HL-60 (cell line): ENCODE measurements around the gene BSND.

ENCODE experiments used
- DNase-seq, 2 experiments: peaks; one replicate each; pipeline ENCODE4 v3.0.0-alpha.2; 2010 to 2020; ENCODE audit warnings: low read depth in 1 of 2, low spot score in 1 of 2
- H3K27ac ChIP-seq: fragments of 250-450 bp; sonication (Bioruptor Pico); replicated peaks from 2 replicates; pipeline ENCODE4 v1.5.1; 2020; ENCODE audit warnings: mild to moderate bottlenecking, moderate library complexity
- H3K27me3 ChIP-seq: fragments of 250-450 bp; sonication (Bioruptor Pico); 2 replicates; pipeline ENCODE4 v1.5.1; 2021; ENCODE audit warnings: mild to moderate bottlenecking, moderate library complexity; ENCODE audit not compliant: insufficient read depth, poor library complexity, severe bottlenecking
- H3K4me3 ChIP-seq: replicated peaks from 2 replicates; pipeline ENCODE4 v1.5.1; 2011; ENCODE audit warnings: mild to moderate bottlenecking, control low read depth, low read length; ENCODE audit not compliant: insufficient read depth
- GABPA ChIP-seq: IDR thresholded peaks from 2 replicates; pipeline ENCODE4 v1.6.1; 2012; ENCODE audit warnings: low read depth
- POLR2AphosphoS5 ChIP-seq: IDR thresholded peaks from 2 replicates; pipeline ENCODE4 v1.6.1; 2012; ENCODE audit warnings: low read depth
- SPI1 ChIP-seq: IDR thresholded peaks from 2 replicates; pipeline ENCODE4 v1.6.1; 2012; ENCODE audit warnings: low read depth, mild to moderate bottlenecking, borderline replicate concordance
- TF ChIP-seq, protein P1 (sequence below): IDR thresholded peaks from one replicate; pipeline ENCODE4 v1.5.1; 2011; ENCODE audit warnings: low read length, control low read depth, inconsistent platforms; ENCODE audit not compliant: insufficient read depth
- TF ChIP-seq, protein P2 (sequence below): IDR thresholded peaks from 2 replicates; pipeline ENCODE4 v1.6.1; 2012; ENCODE audit warnings: low read depth; ENCODE audit not compliant: insufficient replicate concordance

Gene BSND

DNA sequence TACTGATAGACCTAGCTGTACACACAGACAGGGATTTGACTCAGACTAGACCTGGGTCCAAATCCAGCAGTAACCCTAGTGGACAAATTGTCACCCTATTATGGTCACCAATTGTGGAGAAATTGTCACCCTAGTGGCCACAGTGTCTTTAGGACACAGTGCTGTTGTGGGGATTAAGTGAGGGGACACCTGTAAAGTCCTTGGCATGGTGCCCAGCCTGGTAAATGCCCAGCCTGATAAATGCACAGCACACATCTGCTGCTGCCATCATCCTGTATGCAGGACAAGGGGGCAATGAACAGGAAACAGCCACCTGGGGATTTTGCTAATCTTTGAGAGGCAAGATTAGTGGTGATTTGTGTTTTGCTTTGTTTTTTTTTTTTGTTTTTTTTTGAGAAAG, 16.0 kb upstream of the BSND start:
- TF ChIP-seq, protein P1, sequence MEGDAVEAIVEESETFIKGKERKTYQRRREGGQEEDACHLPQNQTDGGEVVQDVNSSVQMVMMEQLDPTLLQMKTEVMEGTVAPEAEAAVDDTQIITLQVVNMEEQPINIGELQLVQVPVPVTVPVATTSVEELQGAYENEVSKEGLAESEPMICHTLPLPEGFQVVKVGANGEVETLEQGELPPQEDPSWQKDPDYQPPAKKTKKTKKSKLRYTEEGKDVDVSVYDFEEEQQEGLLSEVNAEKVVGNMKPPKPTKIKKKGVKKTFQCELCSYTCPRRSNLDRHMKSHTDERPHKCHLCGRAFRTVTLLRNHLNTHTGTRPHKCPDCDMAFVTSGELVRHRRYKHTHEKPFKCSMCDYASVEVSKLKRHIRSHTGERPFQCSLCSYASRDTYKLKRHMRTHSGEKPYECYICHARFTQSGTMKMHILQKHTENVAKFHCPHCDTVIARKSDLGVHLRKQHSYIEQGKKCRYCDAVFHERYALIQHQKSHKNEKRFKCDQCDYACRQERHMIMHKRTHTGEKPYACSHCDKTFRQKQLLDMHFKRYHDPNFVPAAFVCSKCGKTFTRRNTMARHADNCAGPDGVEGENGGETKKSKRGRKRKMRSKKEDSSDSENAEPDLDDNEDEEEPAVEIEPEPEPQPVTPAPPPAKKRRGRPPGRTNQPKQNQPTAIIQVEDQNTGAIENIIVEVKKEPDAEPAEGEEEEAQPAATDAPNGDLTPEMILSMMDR = no peak
- no peak for TF ChIP-seq POLR2AphosphoS5
- TF ChIP-seq, protein P2, sequence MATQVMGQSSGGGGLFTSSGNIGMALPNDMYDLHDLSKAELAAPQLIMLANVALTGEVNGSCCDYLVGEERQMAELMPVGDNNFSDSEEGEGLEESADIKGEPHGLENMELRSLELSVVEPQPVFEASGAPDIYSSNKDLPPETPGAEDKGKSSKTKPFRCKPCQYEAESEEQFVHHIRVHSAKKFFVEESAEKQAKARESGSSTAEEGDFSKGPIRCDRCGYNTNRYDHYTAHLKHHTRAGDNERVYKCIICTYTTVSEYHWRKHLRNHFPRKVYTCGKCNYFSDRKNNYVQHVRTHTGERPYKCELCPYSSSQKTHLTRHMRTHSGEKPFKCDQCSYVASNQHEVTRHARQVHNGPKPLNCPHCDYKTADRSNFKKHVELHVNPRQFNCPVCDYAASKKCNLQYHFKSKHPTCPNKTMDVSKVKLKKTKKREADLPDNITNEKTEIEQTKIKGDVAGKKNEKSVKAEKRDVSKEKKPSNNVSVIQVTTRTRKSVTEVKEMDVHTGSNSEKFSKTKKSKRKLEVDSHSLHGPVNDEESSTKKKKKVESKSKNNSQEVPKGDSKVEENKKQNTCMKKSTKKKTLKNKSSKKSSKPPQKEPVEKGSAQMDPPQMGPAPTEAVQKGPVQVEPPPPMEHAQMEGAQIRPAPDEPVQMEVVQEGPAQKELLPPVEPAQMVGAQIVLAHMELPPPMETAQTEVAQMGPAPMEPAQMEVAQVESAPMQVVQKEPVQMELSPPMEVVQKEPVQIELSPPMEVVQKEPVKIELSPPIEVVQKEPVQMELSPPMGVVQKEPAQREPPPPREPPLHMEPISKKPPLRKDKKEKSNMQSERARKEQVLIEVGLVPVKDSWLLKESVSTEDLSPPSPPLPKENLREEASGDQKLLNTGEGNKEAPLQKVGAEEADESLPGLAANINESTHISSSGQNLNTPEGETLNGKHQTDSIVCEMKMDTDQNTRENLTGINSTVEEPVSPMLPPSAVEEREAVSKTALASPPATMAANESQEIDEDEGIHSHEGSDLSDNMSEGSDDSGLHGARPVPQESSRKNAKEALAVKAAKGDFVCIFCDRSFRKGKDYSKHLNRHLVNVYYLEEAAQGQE = no peak
- TF ChIP-seq GABPA = no peak
- no peak for TF ChIP-seq SPI1
- H3K4me3 ChIP-seq = no peak overlapping the region
- no peak for DNase-seq
- no peak overlapping the region for H3K27ac ChIP-seq
- H3K27me3 ChIP-seq = peaks cover 16% of the 10 kb centered on the region

DNA sequence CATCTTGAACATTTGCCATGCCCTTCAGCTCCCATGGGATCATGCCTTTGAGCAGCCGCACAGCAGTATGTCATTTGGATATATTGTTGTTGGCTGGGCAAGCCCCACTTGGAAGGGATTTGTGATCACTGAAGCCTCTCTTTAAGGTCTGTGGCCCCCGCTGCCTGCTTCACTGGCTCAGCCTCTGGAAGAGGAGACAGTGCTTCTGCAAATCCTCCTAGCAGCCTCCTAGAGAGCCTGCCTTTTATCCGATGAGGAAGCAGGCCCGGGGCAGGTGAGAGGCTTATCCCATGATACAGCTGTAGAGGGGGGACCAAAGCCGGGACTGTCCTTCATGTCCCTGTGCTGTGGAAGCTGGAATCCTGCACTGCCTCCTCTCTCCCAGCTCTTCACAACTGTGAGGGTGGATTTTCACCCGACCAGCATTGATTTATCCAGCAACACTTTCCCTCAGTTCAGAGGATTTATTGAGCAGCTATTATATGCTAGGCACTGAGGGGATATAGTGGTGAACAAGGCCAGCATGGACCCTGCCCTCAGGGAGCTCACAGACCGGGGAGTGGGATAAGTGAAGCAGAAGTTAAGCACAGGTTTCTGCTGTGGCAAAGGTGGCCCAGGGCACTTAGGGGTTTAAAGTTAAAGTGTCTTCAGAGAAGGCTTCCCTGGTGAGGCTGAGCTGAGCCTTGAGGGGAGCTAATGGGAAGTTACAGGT, 14.4 kb upstream of the BSND start:
- no peak overlapping the region for H3K27ac ChIP-seq
- TF ChIP-seq, protein P2 = no peak
- no peak for TF ChIP-seq POLR2AphosphoS5
- DNase-seq = no peak
- peaks cover 16% of the 10 kb centered on the region for H3K27me3 ChIP-seq
- no peak overlapping the region for H3K4me3 ChIP-seq

DNA sequence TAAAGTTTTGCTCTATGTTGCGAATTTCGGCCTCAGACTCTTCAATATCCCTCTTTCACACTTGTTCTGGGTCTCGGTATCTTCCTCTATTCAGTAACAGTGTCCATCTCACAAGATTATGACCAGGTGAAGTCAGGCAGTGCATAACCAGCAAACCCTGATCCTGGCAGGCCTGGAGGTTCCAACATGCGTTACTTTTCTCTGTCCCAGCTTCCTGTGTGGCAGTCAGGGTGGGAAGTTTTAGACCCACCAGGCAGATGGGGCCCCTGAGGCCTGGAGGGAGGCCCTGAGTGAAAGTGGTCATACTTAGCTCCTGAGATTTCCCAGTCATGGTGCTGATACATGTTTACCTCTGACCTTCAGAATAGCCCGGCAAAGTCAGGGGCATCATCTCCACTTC, 13.2 kb upstream of the BSND start:
- H3K4me3 ChIP-seq = no peak overlapping the region
- TF ChIP-seq POLR2AphosphoS5 = no peak
- TF ChIP-seq, protein P2 = no peak
- peaks cover 6% of the 10 kb centered on the region for H3K27me3 ChIP-seq
- no peak overlapping the region for H3K27ac ChIP-seq
- DNase-seq = no peak

DNA sequence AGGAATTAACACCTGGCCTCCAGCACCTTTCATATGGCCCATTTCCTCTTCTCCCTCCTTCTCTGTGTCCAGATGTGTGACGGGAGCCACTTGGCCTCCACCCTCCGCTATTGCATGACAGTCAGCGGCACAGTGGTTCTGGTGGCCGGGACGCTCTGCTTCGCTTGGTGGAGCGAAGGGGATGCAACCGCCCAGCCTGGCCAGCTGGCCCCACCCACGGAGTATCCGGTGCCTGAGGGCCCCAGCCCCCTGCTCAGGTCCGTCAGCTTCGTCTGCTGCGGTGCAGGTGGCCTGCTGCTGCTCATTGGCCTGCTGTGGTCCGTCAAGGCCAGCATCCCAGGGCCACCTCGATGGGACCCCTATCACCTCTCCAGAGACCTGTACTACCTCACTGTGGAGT, 12.7 kb upstream of the BSND start:
- TF ChIP-seq, protein P1 = no peak
- TF ChIP-seq SPI1 (no peak), GABPA (no peak), POLR2AphosphoS5 (no peak)
- TF ChIP-seq, protein P2 = no peak
- Histone ChIP-seq H3K27me3 (peaks cover 3% of the 10 kb centered on the region), H3K27ac (no peak overlapping the region), H3K4me3 (no peak overlapping the region)
- no peak for DNase-seq
